SIG-M5 treated with dmso at 0.1 percent for 504 hours (cell line): ENCODE results near the gene SHC1.

ENCODE experiments used
- DNase-seq: peaks from one replicate; lab custom pipeline; 2025; ENCODE audit not compliant: unreplicated experiment; lab: John Stamatoyannopoulos, UW

The SHC1 gene

GRCh38 chr1:154970631-154971340 lies at the start of gene SHC1:
TSS of gene SHC1 (minus strand) at chr1:154970747. CDS start at chr1:154970526, 221 bp downstream.
- DNase-seq = peak; percentile 77

- no peak for DNase-seq
These were observed 49.1 kb upstream of the SHC1 start for GRCh38 chr1:155019377-155020245.

GRCh38 chr1:155018617-155019348 lies 48.2 kb upstream of the SHC1 start:
- no peak for DNase-seq

GRCh38 chr1:155017946-155018316 lies 47.4 kb upstream of the SHC1 start:
- no peak for DNase-seq

- peak; percentile 86 for DNase-seq
These were observed 46.7 kb upstream of the SHC1 start for GRCh38 chr1:155017041-155017945.

GRCh38 chr1:155016231-155016831 lies 45.8 kb upstream of the SHC1 start:
- DNase-seq = no peak

- DNase-seq = no peak
These were observed 45.1 kb upstream of the SHC1 start for GRCh38 chr1:155015527-155016230.

- DNase-seq = no peak
These were observed 44.4 kb upstream of the SHC1 start for GRCh38 chr1:155014709-155015508.

GRCh38 chr1:155013632-155014031 lies 43.1 kb upstream of the SHC1 start:
- DNase-seq = no peak

GRCh38 chr1:155012776-155013602 lies 42.4 kb upstream of the SHC1 start:
- DNase-seq = no peak

GRCh38 chr1:155012026-155012546 lies 41.5 kb upstream of the SHC1 start:
- peak; percentile 41 for DNase-seq

- DNase-seq = no peak
These were observed 41.0 kb upstream of the SHC1 start for GRCh38 chr1:155011437-155012025.

GRCh38 chr1:155011004-155011416 lies 40.5 kb upstream of the SHC1 start:
- DNase-seq = no peak

GRCh38 chr1:155010211-155010918 lies 39.8 kb upstream of the SHC1 start:
- peak; percentile 80 for DNase-seq

- DNase-seq = no peak
These were observed 39.2 kb upstream of the SHC1 start for GRCh38 chr1:155009742-155010141.

- DNase-seq = no peak
These were observed 38.7 kb upstream of the SHC1 start for GRCh38 chr1:155009221-155009711.
